ENCODE results near the gene IL12RB1. TPM values are rescaled to one million over a fixed set of nuclear protein-coding genes. Genes with fewer than 3 reads are reported as not detected.

The IL12RB1 gene
- total and polyA plus RNA-seq, 2 of the 8 experiments (the other 6 are each of a cell fraction or from before 2014, with no cell fraction given): 0.03 TPM; not detected in 1

DNA sequence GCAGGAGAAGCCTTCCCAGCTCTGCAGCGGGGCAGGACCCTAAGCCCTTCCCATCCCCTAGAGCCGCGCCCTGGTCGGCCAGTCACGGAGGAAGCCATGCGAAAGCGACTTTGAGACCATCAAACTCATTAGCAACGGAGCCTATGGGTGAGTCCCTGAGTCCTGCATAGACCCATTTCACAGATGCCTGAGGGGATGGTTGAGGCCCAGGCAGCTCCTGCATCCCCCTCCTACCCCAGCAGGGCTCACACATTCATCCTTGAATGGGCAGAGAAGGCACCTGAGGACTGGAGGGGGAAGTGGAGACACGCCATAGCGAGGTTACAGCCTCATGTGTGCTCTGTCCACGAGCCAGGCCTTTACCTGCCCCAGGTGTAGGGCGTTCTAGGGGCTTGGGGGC lies 42.1 kb upstream of the IL12RB1 start:
- H2BK20ac ChIP-seq (ENCODE audit: low read length): no peak overlapping the region
- H2AFZ ChIP-seq (ENCODE audit: low read length): no peak overlapping the region
- no peak overlapping the region for H3K9ac ChIP-seq (replicated peaks in 1 of 4; ENCODE audit: extremely low read depth in 1 of 4, low read depth in 3 of 4, low read length in 3 of 4)
- no peak overlapping the region for H3K18ac ChIP-seq (ENCODE audit: extremely low read depth, low read length)
- TF ChIP-seq CREB1 (IDR thresholded peaks at IDR 0.05): no peak
- no peak for TF ChIP-seq SP4 (IDR thresholded peaks at IDR 0.05; ENCODE audit: low read length)
- TF ChIP-seq RXRA (IDR thresholded peaks at IDR 0.05; ENCODE audit: insufficient read depth, low read depth, low read length): no peak
- no peak for TF ChIP-seq RAD21 (IDR thresholded peaks at IDR 0.05 in 1 of 2, conservative IDR thresholded peaks at IDR 0.05 in 1 of 2; ENCODE audit: low read depth in 2 of 2, low read length in 2 of 2)
- no peak for TF ChIP-seq CBX5 (IDR thresholded peaks at IDR 0.05; ENCODE audit: low read depth, low read length)
- no peak for TF ChIP-seq TCF12 (IDR thresholded peaks at IDR 0.05; ENCODE audit: low read depth, low read length)
- TF ChIP-seq, protein P1, sequence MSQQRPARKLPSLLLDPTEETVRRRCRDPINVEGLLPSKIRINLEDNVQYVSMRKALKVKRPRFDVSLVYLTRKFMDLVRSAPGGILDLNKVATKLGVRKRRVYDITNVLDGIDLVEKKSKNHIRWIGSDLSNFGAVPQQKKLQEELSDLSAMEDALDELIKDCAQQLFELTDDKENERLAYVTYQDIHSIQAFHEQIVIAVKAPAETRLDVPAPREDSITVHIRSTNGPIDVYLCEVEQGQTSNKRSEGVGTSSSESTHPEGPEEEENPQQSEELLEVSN (IDR thresholded peaks at IDR 0.05): no peak
- no peak overlapping the region for H3K23ac ChIP-seq (ENCODE audit: insufficient read length)
- no peaks in the 10 kb centered on the region for H3K4me1 ChIP-seq (replicated peaks in 1 of 4; ENCODE audit: control insufficient read depth in 3 of 4, insufficient read depth in 4 of 4, low read length in 3 of 4)
- peaks cover 2 to 13% (median 8%) of the 10 kb centered on the region in 4 experiments; a peak in 7 of 8 replicates for H3K36me3 ChIP-seq (ENCODE audit: control insufficient read depth in 2 of 4, insufficient read depth in 4 of 4, low read length in 3 of 4)
- H3K9me3 ChIP-seq (ENCODE audit: insufficient read depth in 2 of 2, low read depth in 1 of 2, low read length in 1 of 2): no peaks in the 10 kb centered on the region
- H3K79me1 ChIP-seq (ENCODE audit: low read depth, low read length): no peaks in the 10 kb centered on the region
- no peak overlapping the region for H2BK15ac ChIP-seq (ENCODE audit: low read length)
- H3K4me2 ChIP-seq (ENCODE audit: insufficient read depth in 1 of 2, low read depth in 2 of 2, low read length in 2 of 2): no peak overlapping the region
- H4K91ac ChIP-seq (replicated peaks; ENCODE audit: insufficient read length, low read length): no peak overlapping the region
- H2AK5ac ChIP-seq (ENCODE audit: low read depth, low read length): no peak overlapping the region
- no peak overlapping the region for H3K4ac ChIP-seq (replicated peaks; ENCODE audit: insufficient read length, low read depth, low read length)
- no peak overlapping the region for H3K4me3 ChIP-seq (ENCODE audit: extremely low read depth in 1 of 4, insufficient read depth in 2 of 4, low read depth in 3 of 4, low read length in 4 of 4)
- H4K8ac ChIP-seq (ENCODE audit: extremely low read depth, insufficient read depth, low read length): no peak overlapping the region
- peaks cover 0 to 3% of the 10 kb centered on the region in 2 experiments for H4K20me1 ChIP-seq (replicated peaks in 1 of 2; ENCODE audit: control insufficient read depth in 1 of 2, insufficient read depth in 2 of 2, low read length in 2 of 2)
- H3K23me2 ChIP-seq (ENCODE audit: low read depth, low read length): no peaks in the 10 kb centered on the region
- H3K27me3 ChIP-seq (replicated peaks in 1 of 4; ENCODE audit: control insufficient read depth in 3 of 4, extremely low read depth in 1 of 4, insufficient read depth in 3 of 4, low read length in 3 of 4): no peaks in the 10 kb centered on the region
- H3K56ac ChIP-seq (replicated peaks; ENCODE audit: insufficient read length, low read depth, low read length): no peak overlapping the region
- H2BK5ac ChIP-seq (ENCODE audit: low read depth, low read length): no peak overlapping the region
- FAIRE-seq: no peak
- no peak overlapping the region for H2BK120ac ChIP-seq (replicated peaks; ENCODE audit: low read depth, low read length)
- no peaks in the 10 kb centered on the region for H3K79me2 ChIP-seq (ENCODE audit: control insufficient read depth in 1 of 2, insufficient read depth in 2 of 2, low read length in 2 of 2)
- H4K5ac ChIP-seq (ENCODE audit: insufficient read length, low read depth, low read length): no peak overlapping the region
- ChIA-PET CTCF (ENCODE audit: partially characterized antibody) (interaction anchor here (1.2 kb wide), 1 partner anchor 36 kb away, joined by 3 read pairs; no protein-coding TSS in a partner anchor), POLR2A (ENCODE audit: partially characterized antibody) (interaction anchor here (1.1 to 2.4 kb wide), 3 partner anchors 8 to 11 kb away, joined by 3 to 19 read pairs (median 4); no protein-coding TSS in a partner anchor)
- H2BK12ac ChIP-seq (ENCODE audit: low read depth, low read length): no peak overlapping the region
- H3K27ac ChIP-seq (ENCODE audit: low read depth, low read length): no peak overlapping the region
- 94% methylated on average over 12 of the region's 12 CpGs; no CpG with 5 or more reads in 1 of the 2 experiments for WGBS, 2 experiments (ENCODE audit: extremely low coverage in 1 of 2, insufficient coverage in 1 of 2, insufficient read length in 1 of 2, insufficient replicate concordance in 2 of 2, low coverage in 1 of 2, low lambda C conversion rate in 2 of 2, missing lambda C conversion rate in 1 of 2)
- no peak for DNase-seq (ENCODE audit: low read depth in 1 of 2, low spot score in 2 of 2)
- no peak overlapping the region for H3K14ac ChIP-seq (ENCODE audit: insufficient read length)
